Right lobe of liver (tissue), 6 donors: Measurements from ENCODE around the gene CCDC138. TPM values are rescaled to one million over a fixed set of nuclear protein-coding genes. Genes with fewer than 3 reads are reported as not detected.
"Not testable (repeated sequence)": the region's sequence is repeated elsewhere in the genome, so short reads cannot be mapped to it uniquely, and the experiment has no call there.

Experiments used
- ATAC-seq, 4 donors: fragments of 200-7000 bp; cut with Tn5 transposase; one replicate each; pipeline ENCODE4 v1.9.1; 2020; ENCODE audit warnings: mild to moderate bottlenecking in 4 of 4, moderate library complexity in 4 of 4
- DNase-seq, 3 donors: peaks; one replicate each; pipeline ENCODE4 v3.0.0-alpha.2; 2020
- H3K27ac ChIP-seq, 3 donors: fragments of 200-600 bp; one replicate each; pipeline ENCODE4 v1.8.0; 2022
- H3K27me3 ChIP-seq, 2 donors: fragments of 200-600 bp; one replicate each; pipeline ENCODE4 v1.8.0; 2022
- H3K36me3 ChIP-seq, 4 donors: fragments of 200-600 bp; sonication (generic) in 1 of 4; one replicate each; pipeline versions ENCODE4 v1.5.1 to v1.8.0; 2017 to 2022; ENCODE audit warnings: control low read depth in 1 of 4
- H3K4me1 ChIP-seq, 4 donors: fragments of 200-600 bp; sonication (generic) in 1 of 4; one replicate each; pipeline versions ENCODE4 v1.5.1 to v1.8.0; 2017 to 2022; ENCODE audit warnings: control low read depth in 1 of 4
- H3K4me3 ChIP-seq, 3 donors: fragments of 200-600 bp; one replicate each; pipeline ENCODE4 v1.8.0; 2022
- H3K9me3 ChIP-seq, 4 donors: fragments of 200-600 bp; sonication (generic) in 1 of 4; one replicate each; pipeline versions ENCODE4 v1.5.1 to v1.8.0; 2017 to 2022; ENCODE audit warnings: control low read depth in 1 of 4
- CTCF ChIP-seq, 4 donors: fragments of 200-600 bp in 3 of 4; fragments of 450-650 bp in 1 of 4; IDR thresholded peaks; one replicate each; pipeline versions ENCODE4 v1.5.1 to v1.8.0; 2016 to 2022; ENCODE audit warnings: antibody characterized with exemption in 4 of 4, mild to moderate bottlenecking in 2 of 4
- POLR2A ChIP-seq: fragments of 450-650 bp; IDR thresholded peaks from one replicate; pipeline ENCODE4 v1.6.1; 2017; ENCODE audit warnings: antibody characterized with exemption, mild to moderate bottlenecking
- WGBS: methylation state at CpG from one replicate; pipeline ENCODE4 v1.1.6; 2018; ENCODE audit warnings: low coverage, low lambda C conversion rate; ENCODE audit not compliant: insufficient coverage; ENCODE audit errors: missing lambda C conversion rate; 5-methylcytosine and 5-hydroxymethylcytosine counted together
- intact Hi-C, 2 donors: fragments of 100-400 bp; cut with DNase I; formaldehyde crosslinking; loops; one replicate each; pipeline versions ENCODE4 v1.11.2 to v1.14.1; 2022
- long read RNA-seq: library from polyadenylated mRNA; unstranded; transcript quantifications from one replicate; pipeline ENCODE4 v2.0.0, GENCODE V29; 2019
- total RNA-seq, 6 experiments: library from RNA; depleted of rRNA in 2 of 6; stranded (reverse); fragments of >200 nt in 2 of 6; fragmentation: NEBNext Ultra II Directional in 3 of 6; extraction: Animal tissue kit (Norgen Biotek cat#: 25700) in 3 of 6; gene quantifications; one replicate each; pipeline versions ENCODE4 v1.1.0 to v1.2.4, GENCODE V29; 2016 to 2023
- donor health status: DM: no; HTN: yes; CAD: no.
- donor health status: DM: no; HTN: no; CAD: no.
- donor health status: DM: no; HTN: no; CAD: no.
- donor health status: DM: no; HTN: yes; CAD: no.
- donor health status: DM: no; HTN: yes; CAD: no.

CCDC138 gene, protein sequence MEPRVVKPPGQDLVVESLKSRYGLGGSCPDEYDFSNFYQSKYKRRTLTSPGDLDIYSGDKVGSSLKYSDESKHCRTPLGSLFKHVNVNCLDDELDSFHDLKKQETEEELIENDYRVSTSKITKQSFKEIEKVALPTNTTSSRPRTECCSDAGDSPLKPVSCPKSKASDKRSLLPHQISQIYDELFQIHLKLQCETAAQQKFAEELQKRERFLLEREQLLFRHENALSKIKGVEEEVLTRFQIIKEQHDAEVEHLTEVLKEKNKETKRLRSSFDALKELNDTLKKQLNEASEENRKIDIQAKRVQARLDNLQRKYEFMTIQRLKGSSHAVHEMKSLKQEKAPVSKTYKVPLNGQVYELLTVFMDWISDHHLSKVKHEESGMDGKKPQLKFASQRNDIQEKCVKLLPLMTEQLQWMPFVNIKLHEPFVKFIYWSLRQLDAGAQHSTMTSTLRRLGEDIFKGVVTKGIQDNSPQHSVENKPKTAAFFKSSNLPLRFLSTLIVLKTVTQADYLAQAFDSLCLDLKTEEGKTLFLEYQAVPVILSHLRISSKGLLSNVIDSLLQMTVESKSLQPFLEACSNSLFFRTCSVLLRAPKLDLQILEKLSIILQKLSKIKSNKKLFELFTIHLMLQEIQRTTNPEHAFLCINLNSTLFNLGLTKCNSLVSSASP
- total RNA-seq: 1 to 10 TPM; 1.3 to 3.3 (median 2.4) TPM
- long read RNA-seq: 0 reads

GRCh38 chr2:108786354-108787215 is at the start of gene CCDC138:
Gene CCDC138 (plus strand): TSS chr2:108786771. CDS start chr2:108786823, 52 bp downstream.
- peak; percentile 99 to 100 (median 99) for ATAC-seq
- H3K4me3 ChIP-seq: peak within 1 kb of the TSS; percentile 62 to 81 (median 73)

GRCh38 chr2:108757973-108758372 is 28.6 kb upstream of the CCDC138 start:
- intact Hi-C loops, ATAC-seq, H3K4me1 ChIP-seq, DNase-seq, H3K27ac ChIP-seq, H3K9me3 ChIP-seq, H3K4me3 ChIP-seq, H3K27me3 ChIP-seq: not testable (repeated sequence)
- H3K36me3 ChIP-seq: peaks cover 0 to 29% (median 11%) of the 10 kb centered on the region in 4 donors
- WGBS: 94% methylated on average over 7 of the region's 9 CpGs

More at GRCh38 chr2:108786354-108787215, at the start of gene CCDC138:
- Histone ChIP-seq H3K9me3 (no peaks in the 10 kb centered on the region), H3K27ac (peak within 1 kb of the TSS; percentile 41 to 69 (median 41)), H3K36me3 (peaks cover 0 to 26% (median 3%) of the 10 kb centered on the region in 4 donors), H3K4me1 (no peaks in the 10 kb centered on the region), H3K27me3 (no peaks in the 10 kb centered on the region)
- TF ChIP-seq POLR2A (peak; percentile 49), CTCF (IDR thresholded peaks at IDR 0.05) (no peak)
- intact Hi-C loops: no loop called here
- 4% methylated on average over 23 of the region's 78 CpGs for WGBS
- peak; percentile 90 to 93 (median 92) for DNase-seq

DNA sequence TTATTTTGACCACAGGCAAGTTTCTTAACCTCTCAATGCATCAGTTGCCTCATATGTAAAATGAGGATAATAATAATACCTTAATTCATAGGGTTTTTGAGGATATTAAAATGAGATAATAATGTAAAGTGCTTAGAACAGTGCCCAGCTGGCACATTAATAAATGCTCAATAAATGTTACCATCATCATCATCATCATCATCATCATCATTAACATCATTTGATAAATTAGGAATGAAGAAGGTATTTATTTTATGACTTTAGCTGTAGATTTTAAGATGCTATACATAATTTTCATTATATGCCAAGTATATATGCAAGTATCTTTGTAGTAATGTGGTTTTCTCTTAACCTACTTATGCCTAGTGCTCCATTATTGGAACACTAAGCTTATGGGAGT is 24.0 kb upstream of the CCDC138 start:
- H3K27me3 ChIP-seq, DNase-seq, ATAC-seq, H3K4me3 ChIP-seq, H3K4me1 ChIP-seq, H3K9me3 ChIP-seq, H3K27ac ChIP-seq, intact Hi-C loops: not testable (repeated sequence)
- H3K36me3 ChIP-seq: peaks cover 0 to 31% (median 22%) of the 10 kb centered on the region in 4 donors

GRCh38 chr2:108766671-108767070 is 19.9 kb upstream of the CCDC138 start:
- intact Hi-C loops, H3K9me3 ChIP-seq, H3K27me3 ChIP-seq, H3K27ac ChIP-seq, H3K4me3 ChIP-seq, DNase-seq, H3K4me1 ChIP-seq, ATAC-seq: not testable (repeated sequence)
- peaks cover 0 to 30% (median 23%) of the 10 kb centered on the region in 4 donors for H3K36me3 ChIP-seq
- 78% methylated on average over 4 of the region's 5 CpGs for WGBS

- intact Hi-C loops, H3K4me3 ChIP-seq, H3K27ac ChIP-seq, H3K27me3 ChIP-seq, H3K9me3 ChIP-seq, DNase-seq, H3K4me1 ChIP-seq, ATAC-seq: not testable (repeated sequence)
- H3K36me3 ChIP-seq: peaks cover 0 to 39% (median 26%) of the 10 kb centered on the region in 4 donors
- 87% methylated on average over 1 of the region's 2 CpGs for WGBS
These were observed 18.7 kb upstream of the CCDC138 start for GRCh38 chr2:108767859-108768258.

- 91% methylated on average over 3 of the region's 3 CpGs for WGBS
- intact Hi-C loops: no loop called here
- Histone ChIP-seq H3K9me3 (no peaks in the 10 kb centered on the region), H3K27me3 (no peaks in the 10 kb centered on the region), H3K4me1 (no peaks in the 10 kb centered on the region), H3K4me3 (no peak overlapping the region), H3K36me3 (peaks cover 3 to 70% (median 20%) of the 10 kb centered on the region in 4 donors), H3K27ac (no peak overlapping the region)
- DNase-seq (no peak), ATAC-seq (no peak)
- no peak for TF ChIP-seq CTCF (IDR thresholded peaks at IDR 0.05)
- TF ChIP-seq POLR2A: no peak
These were observed 10.1 kb upstream of the CCDC138 start for GRCh38 chr2:108776475-108776874.
